Measurements from ENCODE around the gene C16orf90.

Gene C16orf90

GRCh38 chr16:3536851-3537250 is 41.6 kb upstream of the C16orf90 start:
- Histone ChIP-seq H3K27ac (no peak overlapping the region), H3K9ac (no peak overlapping the region), H3K27me3 (ENCODE audit: insufficient read depth, low read depth) (no peaks in the 10 kb centered on the region), H3K4me1 (ENCODE audit: low read depth, poor library complexity, severe bottlenecking) (no peaks in the 10 kb centered on the region), H4K20me1 (ENCODE audit: insufficient read depth) (no peaks in the 10 kb centered on the region), H3K4me2 (no peak overlapping the region), H3K4me3 (IDR thresholded peaks at IDR 0.05; ENCODE audit: insufficient read depth, low read depth, low read length) (no peak overlapping the region), H3K79me2 (ENCODE audit: insufficient read depth, low read depth) (no peaks in the 10 kb centered on the region), H3K36me3 (ENCODE audit: insufficient read depth) (no peaks in the 10 kb centered on the region), H2AFZ (ENCODE audit: low read depth) (no peak overlapping the region)
- no peak for TF ChIP-seq CTCF (conservative IDR thresholded peaks at IDR 0.05; ENCODE audit: low read depth, low read length)

- Histone ChIP-seq H3K9ac (no peak overlapping the region), H3K4me3 (IDR thresholded peaks at IDR 0.05; ENCODE audit: insufficient read depth, low read depth, low read length) (no peak overlapping the region), H2AFZ (ENCODE audit: low read depth) (no peak overlapping the region), H3K27ac (no peak overlapping the region), H3K79me2 (ENCODE audit: insufficient read depth, low read depth) (no peaks in the 10 kb centered on the region), H3K36me3 (ENCODE audit: insufficient read depth) (no peaks in the 10 kb centered on the region), H3K4me1 (ENCODE audit: low read depth, poor library complexity, severe bottlenecking) (no peaks in the 10 kb centered on the region), H4K20me1 (ENCODE audit: insufficient read depth) (no peaks in the 10 kb centered on the region), H3K4me2 (no peak overlapping the region), H3K27me3 (ENCODE audit: insufficient read depth, low read depth) (no peaks in the 10 kb centered on the region)
- TF ChIP-seq CTCF (conservative IDR thresholded peaks at IDR 0.05; ENCODE audit: low read depth, low read length) = no peak
These were observed 41.0 kb upstream of the C16orf90 start for GRCh38 chr16:3536271-3536731.

GRCh38 chr16:3534126-3534525 is 38.8 kb upstream of the C16orf90 start:
- Histone ChIP-seq H3K27ac (no peak overlapping the region), H3K4me1 (ENCODE audit: low read depth, poor library complexity, severe bottlenecking) (no peaks in the 10 kb centered on the region), H2AFZ (ENCODE audit: low read depth) (no peak overlapping the region), H3K4me2 (no peak overlapping the region), H3K79me2 (ENCODE audit: insufficient read depth, low read depth) (no peaks in the 10 kb centered on the region), H3K4me3 (IDR thresholded peaks at IDR 0.05; ENCODE audit: insufficient read depth, low read depth, low read length) (no peak overlapping the region), H4K20me1 (ENCODE audit: insufficient read depth) (no peaks in the 10 kb centered on the region), H3K9ac (no peak overlapping the region), H3K27me3 (ENCODE audit: insufficient read depth, low read depth) (no peaks in the 10 kb centered on the region), H3K36me3 (ENCODE audit: insufficient read depth) (no peaks in the 10 kb centered on the region)
- no peak for TF ChIP-seq CTCF (conservative IDR thresholded peaks at IDR 0.05; ENCODE audit: low read depth, low read length)

GRCh38 chr16:3532741-3533140 is 37.5 kb upstream of the C16orf90 start:
- TF ChIP-seq CTCF (conservative IDR thresholded peaks at IDR 0.05; ENCODE audit: low read depth, low read length) = no peak
- no peak overlapping the region for H3K4me2 ChIP-seq

More at GRCh38 chr16:3532741-3533140, 37.5 kb upstream of the C16orf90 start:
- H3K4me1 ChIP-seq (ENCODE audit: low read depth, poor library complexity, severe bottlenecking) = no peaks in the 10 kb centered on the region
- H4K20me1 ChIP-seq (ENCODE audit: insufficient read depth) = no peaks in the 10 kb centered on the region
- H2AFZ ChIP-seq (ENCODE audit: low read depth) = no peak overlapping the region
- no peak overlapping the region for H3K9ac ChIP-seq
- H3K36me3 ChIP-seq (ENCODE audit: insufficient read depth) = no peaks in the 10 kb centered on the region
- no peak overlapping the region for H3K27ac ChIP-seq
- no peaks in the 10 kb centered on the region for H3K79me2 ChIP-seq (ENCODE audit: insufficient read depth, low read depth)
- H3K27me3 ChIP-seq (ENCODE audit: insufficient read depth, low read depth) = no peaks in the 10 kb centered on the region
- H3K4me3 ChIP-seq (IDR thresholded peaks at IDR 0.05; ENCODE audit: insufficient read depth, low read depth, low read length) = no peak overlapping the region

All from KMS-11 (cell line).